Adipocyte (in vitro differentiated cells): ENCODE results near the gene NFAM1.

Experiments
- DNase-seq: peaks from one replicate; pipeline ENCODE4 v3.0.0-alpha.2; 2015; ENCODE audit warnings: low read depth
- H3K27me3 ChIP-seq: replicated peaks from 2 replicates; pipeline ENCODE4 v1.7.0; 2013; ENCODE audit warnings: mild to moderate bottlenecking, low read length, moderate library complexity; ENCODE audit not compliant: control insufficient read depth, insufficient read depth
- H3K36me3 ChIP-seq: 2 replicates; pipeline ENCODE4 v1.7.0; 2013; ENCODE audit warnings: low read length, mild to moderate bottlenecking, moderate library complexity; ENCODE audit not compliant: control insufficient read depth, insufficient read depth, severe bottlenecking
- H3K4me1 ChIP-seq: 2 replicates; pipeline ENCODE4 v1.7.0; 2013; ENCODE audit warnings: mild to moderate bottlenecking, low read length, moderate library complexity; ENCODE audit not compliant: control insufficient read depth, insufficient read depth
- H3K4me3 ChIP-seq: 2 replicates; pipeline ENCODE4 v1.7.0; 2013; ENCODE audit warnings: mild to moderate bottlenecking, low read length, moderate library complexity
- H3K9ac ChIP-seq: 2 replicates; pipeline ENCODE4 v1.7.0; 2013; ENCODE audit warnings: mild to moderate bottlenecking, low read length, moderate library complexity
- H3K9me3 ChIP-seq: 2 replicates; pipeline ENCODE4 v1.7.0; 2013; ENCODE audit warnings: mild to moderate bottlenecking, low read length, moderate library complexity; ENCODE audit not compliant: control insufficient read depth

NFAM1 gene

GRCh38 chr22:42439021-42439567, 6.9 kb upstream of the NFAM1 start:
- H3K36me3 ChIP-seq = no peaks in the 10 kb centered on the region
- no peak for DNase-seq
- peaks cover 14% of the 10 kb centered on the region for H3K27me3 ChIP-seq

GRCh38 chr22:42438293-42438650, 6.1 kb upstream of the NFAM1 start:
- Histone ChIP-seq H3K4me3 (no peak overlapping the region), H3K4me1 (peaks cover 27% of the 10 kb centered on the region), H3K36me3 (no peaks in the 10 kb centered on the region), H3K9me3 (no peaks in the 10 kb centered on the region), H3K9ac (no peak overlapping the region), H3K27me3 (peaks cover 22% of the 10 kb centered on the region)
- no peak for DNase-seq

More at GRCh38 chr22:42439021-42439567, 6.9 kb upstream of the NFAM1 start:
- Histone ChIP-seq H3K4me3 (no peak overlapping the region), H3K4me1 (peaks cover 35% of the 10 kb centered on the region), H3K9ac (no peak overlapping the region), H3K9me3 (no peaks in the 10 kb centered on the region)

GRCh38 chr22:42437488-42438292, 5.5 kb upstream of the NFAM1 start:
- no peak overlapping the region for H3K9ac ChIP-seq
- peaks cover 28% of the 10 kb centered on the region for H3K27me3 ChIP-seq
- peak; percentile 84 for DNase-seq
- H3K9me3 ChIP-seq = no peaks in the 10 kb centered on the region
- peak overlapping the region; percentile 76 for H3K4me3 ChIP-seq
- no peaks in the 10 kb centered on the region for H3K36me3 ChIP-seq
- peaks cover 21% of the 10 kb centered on the region for H3K4me1 ChIP-seq

GRCh38 chr22:42436404-42436803, 4.2 kb upstream of the NFAM1 start:
- H3K36me3 ChIP-seq = no peaks in the 10 kb centered on the region
- no peak overlapping the region for H3K9ac ChIP-seq
- peaks cover 37% of the 10 kb centered on the region for H3K27me3 ChIP-seq
- H3K4me3 ChIP-seq = no peak overlapping the region
- H3K4me1 ChIP-seq = peaks cover 21% of the 10 kb centered on the region
- DNase-seq = no peak
- H3K9me3 ChIP-seq = no peaks in the 10 kb centered on the region

GRCh38 chr22:42434748-42435425, 2.7 kb upstream of the NFAM1 start:
- H3K4me1 ChIP-seq = peaks cover 21% of the 10 kb centered on the region
- DNase-seq = no peak
- H3K4me3 ChIP-seq = no peak overlapping the region
- H3K9me3 ChIP-seq = no peaks in the 10 kb centered on the region
- no peaks in the 10 kb centered on the region for H3K36me3 ChIP-seq
- no peak overlapping the region for H3K9ac ChIP-seq
- peaks cover 48% of the 10 kb centered on the region for H3K27me3 ChIP-seq

- no peak overlapping the region for H3K4me3 ChIP-seq
- peaks cover 19% of the 10 kb centered on the region for H3K4me1 ChIP-seq
- H3K9me3 ChIP-seq = no peaks in the 10 kb centered on the region
- DNase-seq = no peak
- H3K27me3 ChIP-seq = peaks cover 52% of the 10 kb centered on the region
- H3K9ac ChIP-seq = no peak overlapping the region
- no peaks in the 10 kb centered on the region for H3K36me3 ChIP-seq
Measured at GRCh38 chr22:42433754-42434682, 1.8 kb upstream of the NFAM1 start.

- H3K9me3 ChIP-seq = no peaks in the 10 kb centered on the region
- H3K27me3 ChIP-seq = peaks cover 62% of the 10 kb centered on the region
- no peak overlapping the region for H3K9ac ChIP-seq
- DNase-seq = no peak
- H3K4me1 ChIP-seq = peaks cover 16% of the 10 kb centered on the region
- H3K4me3 ChIP-seq = no peak overlapping the region
- H3K36me3 ChIP-seq = no peaks in the 10 kb centered on the region
Measured at GRCh38 chr22:42432818-42433217, 615 bp upstream of the NFAM1 start.

GRCh38 chr22:42431401-42432019, 693 bp downstream of the NFAM1 start:
- Histone ChIP-seq H3K36me3 (no peaks in the 10 kb centered on the region), H3K9me3 (no peaks in the 10 kb centered on the region), H3K9ac (no peak overlapping the region), H3K27me3 (peaks cover 71% of the 10 kb centered on the region), H3K4me3 (no peak overlapping the region), H3K4me1 (peaks cover 12% of the 10 kb centered on the region)
- DNase-seq = no peak

- Histone ChIP-seq H3K4me1 (peaks cover 12% of the 10 kb centered on the region), H3K9ac (no peak overlapping the region), H3K27me3 (peaks cover 71% of the 10 kb centered on the region), H3K9me3 (no peaks in the 10 kb centered on the region), H3K36me3 (no peaks in the 10 kb centered on the region), H3K4me3 (no peak overlapping the region)
- peak; percentile 40 for DNase-seq
Measured at GRCh38 chr22:42430528-42431125, 1.6 kb downstream of the NFAM1 start.

GRCh38 chr22:42428760-42429159, 3.4 kb downstream of the NFAM1 start:
- DNase-seq = no peak
- no peaks in the 10 kb centered on the region for H3K9me3 ChIP-seq
- H3K4me3 ChIP-seq = no peak overlapping the region
- H3K9ac ChIP-seq = no peak overlapping the region
- H3K27me3 ChIP-seq = peaks cover 73% of the 10 kb centered on the region
- peaks cover 4% of the 10 kb centered on the region for H3K4me1 ChIP-seq
- H3K36me3 ChIP-seq = no peaks in the 10 kb centered on the region
